ENCODE data around the gene SRY. TPM values are rescaled to one million over a fixed set of nuclear protein-coding genes. Genes with fewer than 3 reads are reported as not detected.
"Not testable (repeated sequence)": the region's sequence is repeated elsewhere in the genome, so short reads cannot be mapped to it uniquely, and the experiment has no call there.

SRY gene
- total RNA-seq (not detected), polyA plus RNA-seq (ENCODE audit: insufficient read depth in 1 of 8, insufficient read length in 8 of 8, low replicate concordance in 1 of 8) (under 1 TPM in 2 of 8 donors, not detected in 6; 0.17 to 0.30 TPM)
- long read RNA-seq, donor 1: 0 reads
- long read RNA-seq, donor 2: 0 reads
- long read RNA-seq, donor 3: 0 reads
- long read RNA-seq, donor 4: 0 reads
- long read RNA-seq, donor 5: 0 reads
- long read RNA-seq, donor 6: 0 reads
- long read RNA-seq, donor 7: 0 reads
- long read RNA-seq, donor 8: 0 reads
- long read RNA-seq, donor 9: 0 reads
- long read RNA-seq, donor 10: 0 reads
- long read RNA-seq, donor 11: 0 reads

DNA sequence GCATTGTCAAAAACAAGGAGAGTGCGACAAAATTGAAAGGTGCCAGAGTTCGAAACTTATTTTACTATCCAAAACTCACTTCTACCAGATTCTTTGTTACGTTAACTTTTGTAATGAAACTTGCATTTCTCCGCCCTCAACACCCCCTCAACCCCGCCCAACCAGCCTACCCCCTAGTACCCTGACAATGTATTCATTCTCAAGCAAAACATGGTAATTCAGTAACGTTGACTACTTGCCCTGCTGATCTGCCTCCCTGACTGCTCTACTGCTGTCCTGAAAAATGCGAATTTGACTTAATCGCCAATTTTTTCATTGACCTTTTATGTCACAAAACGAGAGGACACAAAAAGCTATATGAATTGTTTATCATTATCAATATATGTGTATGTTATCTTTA lies at the start of gene SRY:
TSS of gene SRY (minus strand) at position 83 of the 400 bp plus-strand sequence. CDS start at position 4, 79 bp downstream.
- H3K4me1 ChIP-seq (ENCODE audit: control insufficient read depth, insufficient read depth, low read length): no peaks in the 10 kb centered on the region
- no peaks in the 10 kb centered on the region for H3K27me3 ChIP-seq (ENCODE audit: control insufficient read depth, insufficient read depth, low read length)
- no peak for DNase-seq
- H3K36me3 ChIP-seq (ENCODE audit: control insufficient read depth, insufficient read depth, low read length): no peaks in the 10 kb centered on the region
- WGBS (ENCODE audit: insufficient coverage): no CpG with 5 or more reads among the region's 9 CpGs
- no peaks in the 10 kb centered on the region for H3K9me3 ChIP-seq (replicated peaks; ENCODE audit: control insufficient read depth, low read depth, low read length)
- H3K4me3 ChIP-seq (ENCODE audit: low read length): no peak within 1 kb of the TSS
- H3K27ac ChIP-seq (ENCODE audit: low read length): no peak within 1 kb of the TSS

DNA sequence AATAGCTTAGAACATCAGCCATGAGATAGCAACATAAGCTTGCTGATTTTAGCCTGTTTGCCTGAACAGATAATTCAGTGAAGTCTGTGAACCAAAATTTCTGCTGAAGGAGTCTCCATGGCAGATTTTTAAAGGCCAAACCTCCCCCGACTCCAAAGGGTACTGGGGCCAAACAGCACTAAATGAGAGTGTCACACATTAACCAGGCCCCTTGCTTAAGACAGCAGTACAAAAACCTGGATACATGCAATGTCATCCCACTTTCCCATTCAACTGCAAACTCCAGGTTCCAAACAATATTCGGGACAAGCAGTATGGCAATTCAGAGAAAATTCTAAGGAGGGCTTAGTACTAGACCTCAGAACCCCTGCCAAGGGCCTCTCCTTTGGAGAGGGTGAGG lies 49.6 kb upstream of the SRY start:
- Histone ChIP-seq H3K4me1 (ENCODE audit: control insufficient read depth, insufficient read depth, low read length) (no peaks in the 10 kb centered on the region), H3K36me3 (ENCODE audit: control insufficient read depth, insufficient read depth, low read length) (no peaks in the 10 kb centered on the region)

DNA sequence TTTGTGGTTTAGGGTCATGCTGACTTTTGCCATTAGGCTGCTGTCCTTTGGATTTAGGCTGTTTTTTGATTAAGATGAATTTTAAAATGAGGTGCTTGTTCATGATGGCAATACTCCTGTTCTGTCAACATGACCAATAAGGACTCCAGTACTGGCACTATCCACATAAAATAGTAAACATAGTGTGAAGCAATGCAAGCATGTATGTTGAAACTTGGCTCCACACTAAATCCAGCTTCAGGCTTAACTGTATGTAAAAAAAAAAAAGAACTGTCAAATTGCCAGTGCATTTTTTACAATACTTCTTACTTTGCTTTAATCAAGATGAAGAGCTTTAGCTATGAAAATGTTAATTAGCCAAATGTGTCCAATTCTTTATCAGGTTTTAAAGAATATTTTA lies 47.7 kb upstream of the SRY start:
- Histone ChIP-seq H3K36me3 (ENCODE audit: control insufficient read depth, insufficient read depth, low read length) (no peaks in the 10 kb centered on the region), H3K9me3 (replicated peaks; ENCODE audit: control insufficient read depth, low read depth, low read length) (no peaks in the 10 kb centered on the region), H3K27me3 (ENCODE audit: control insufficient read depth, insufficient read depth, low read length) (no peaks in the 10 kb centered on the region), H3K4me3 (ENCODE audit: low read length) (no peak overlapping the region), H3K27ac (ENCODE audit: low read length) (no peak overlapping the region), H3K4me1 (ENCODE audit: control insufficient read depth, insufficient read depth, low read length) (no peaks in the 10 kb centered on the region)
- no peak for DNase-seq

More for the DNA sequence above, 49.6 kb upstream of the SRY start:
- Histone ChIP-seq H3K27ac (ENCODE audit: low read length) (no peak overlapping the region), H3K4me3 (ENCODE audit: low read length) (no peak overlapping the region), H3K9me3 (replicated peaks; ENCODE audit: control insufficient read depth, low read depth, low read length) (no peaks in the 10 kb centered on the region), H3K27me3 (ENCODE audit: control insufficient read depth, insufficient read depth, low read length) (no peaks in the 10 kb centered on the region)
- DNase-seq: no peak
- no CpG with 5 or more reads among the region's 2 CpGs for WGBS (ENCODE audit: insufficient coverage)

DNA sequence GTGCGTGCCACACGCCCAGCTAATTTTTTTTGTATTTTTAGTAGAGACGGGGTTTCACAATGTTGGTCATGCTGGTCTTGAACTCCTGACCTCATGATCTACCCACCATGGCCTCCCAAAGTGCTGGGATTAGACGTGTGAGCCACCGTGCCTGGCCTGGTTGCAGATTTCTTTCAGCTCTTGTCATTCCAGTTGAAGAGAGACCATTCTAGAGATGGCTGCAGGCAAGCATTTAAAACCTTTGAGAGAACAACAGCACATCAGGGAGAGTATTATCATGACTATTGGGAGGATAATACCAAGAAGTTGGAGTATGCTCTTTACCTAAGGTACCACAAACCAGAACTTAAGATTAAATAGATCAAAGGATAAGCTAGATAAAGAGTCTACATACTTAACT lies 41.0 kb upstream of the SRY start:
- Histone ChIP-seq H3K4me1 (ENCODE audit: control insufficient read depth, insufficient read depth, low read length) (no peaks in the 10 kb centered on the region), H3K27ac (ENCODE audit: low read length) (no peak overlapping the region), H3K36me3 (ENCODE audit: control insufficient read depth, insufficient read depth, low read length) (no peaks in the 10 kb centered on the region), H3K27me3 (ENCODE audit: control insufficient read depth, insufficient read depth, low read length) (no peaks in the 10 kb centered on the region), H3K9me3 (replicated peaks; ENCODE audit: control insufficient read depth, low read depth, low read length) (no peaks in the 10 kb centered on the region), H3K4me3 (ENCODE audit: low read length) (no peak overlapping the region)
- WGBS (ENCODE audit: insufficient coverage): no CpG with 5 or more reads among the region's 5 CpGs
- DNase-seq: no peak

DNA sequence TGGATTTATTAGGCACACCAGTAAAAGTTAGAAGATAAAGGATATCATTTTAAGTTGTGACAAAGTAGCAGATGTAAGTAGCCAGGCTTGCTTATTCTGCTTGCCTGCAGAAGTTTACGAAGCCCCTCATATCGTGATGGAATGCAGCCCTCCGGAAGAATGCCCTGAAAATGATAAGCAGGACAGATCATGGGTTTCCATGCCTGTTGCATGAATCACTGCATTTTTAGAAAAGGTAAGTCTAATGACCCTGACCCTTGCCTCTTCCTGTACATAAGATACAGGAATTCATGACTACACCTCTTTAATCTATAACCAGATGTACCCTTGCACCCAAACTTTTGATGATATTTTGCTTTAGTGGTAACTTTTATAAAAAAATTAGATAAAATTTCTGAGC lies 37.0 kb upstream of the SRY start:
- no peak for DNase-seq
- Histone ChIP-seq H3K27me3 (ENCODE audit: control insufficient read depth, insufficient read depth, low read length) (no peaks in the 10 kb centered on the region), H3K4me3 (ENCODE audit: low read length) (no peak overlapping the region), H3K9me3 (replicated peaks; ENCODE audit: control insufficient read depth, low read depth, low read length) (no peaks in the 10 kb centered on the region), H3K27ac (ENCODE audit: low read length) (no peak overlapping the region), H3K4me1 (ENCODE audit: control insufficient read depth, insufficient read depth, low read length) (no peaks in the 10 kb centered on the region), H3K36me3 (ENCODE audit: control insufficient read depth, insufficient read depth, low read length) (no peaks in the 10 kb centered on the region)
- WGBS (ENCODE audit: insufficient coverage): no CpG with 5 or more reads among the region's 3 CpGs

DNA sequence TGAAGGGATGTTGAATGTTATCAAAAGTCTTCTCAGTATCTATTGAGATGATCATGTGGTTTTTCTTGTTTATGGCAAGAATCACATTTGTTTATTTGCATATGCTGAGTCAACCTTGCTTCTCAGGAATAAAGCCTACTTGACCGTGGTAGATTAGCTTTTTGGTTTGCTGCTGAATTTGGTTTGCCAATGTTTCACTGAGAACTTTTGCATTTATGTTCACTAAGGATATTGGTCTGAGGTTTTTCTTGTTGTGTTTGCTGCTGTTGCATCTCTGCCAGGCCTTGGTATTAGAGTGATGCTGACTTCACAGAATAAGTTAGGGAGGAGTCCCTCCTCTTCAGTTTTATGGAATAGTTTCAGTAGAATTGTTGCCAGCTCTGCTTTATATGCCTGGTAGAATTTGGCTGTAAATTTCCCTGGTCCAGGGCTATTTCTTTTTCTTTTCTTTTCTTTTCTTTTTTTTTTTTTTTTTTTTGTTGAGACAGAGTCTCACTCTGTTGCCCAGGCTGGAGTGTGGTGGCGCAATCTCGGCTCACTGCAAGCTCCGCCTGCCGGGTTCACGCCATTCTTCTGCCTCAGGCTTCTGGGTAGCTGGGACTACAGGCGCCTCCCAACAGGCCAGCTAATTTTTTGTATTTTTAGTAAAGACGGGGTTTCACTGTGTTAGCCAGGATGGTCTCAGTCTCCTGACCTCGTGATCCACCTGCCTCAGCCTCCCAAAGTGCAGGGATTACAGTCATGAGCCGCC lies 29.8 kb upstream of the SRY start:
- H3K36me3 ChIP-seq (ENCODE audit: control insufficient read depth, insufficient read depth, low read length); H3K4me3 ChIP-seq (ENCODE audit: low read length); H3K27ac ChIP-seq (ENCODE audit: low read length); H3K27me3 ChIP-seq (ENCODE audit: control insufficient read depth, insufficient read depth, low read length); DNase-seq; H3K4me1 ChIP-seq (ENCODE audit: control insufficient read depth, insufficient read depth, low read length); H3K9me3 ChIP-seq (replicated peaks; ENCODE audit: control insufficient read depth, low read depth, low read length): not testable (repeated sequence)
- no CpG with 5 or more reads among the region's 10 CpGs for WGBS (ENCODE audit: insufficient coverage)

DNA sequence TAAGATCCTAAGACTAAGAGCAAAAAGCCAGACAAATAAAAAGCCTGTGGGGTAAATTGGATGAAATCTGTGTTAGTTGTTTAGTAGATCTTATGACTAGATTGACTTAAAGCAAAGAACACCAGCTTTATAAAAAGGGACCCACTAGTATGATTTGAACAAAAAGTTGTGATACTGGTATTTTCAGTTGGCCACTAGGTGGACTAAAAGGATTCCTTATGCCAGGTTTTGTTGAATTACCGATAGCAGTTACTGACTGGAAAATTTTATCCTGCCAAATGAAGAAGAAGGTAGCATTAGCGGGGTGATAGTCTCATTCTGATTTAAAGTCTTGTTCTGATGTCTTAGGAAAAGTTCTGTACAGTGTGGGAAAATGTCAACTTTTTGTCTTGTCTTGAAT lies 12.8 kb upstream of the SRY start:
- Histone ChIP-seq H3K4me3 (ENCODE audit: low read length) (no peak overlapping the region), H3K36me3 (ENCODE audit: control insufficient read depth, insufficient read depth, low read length) (no peaks in the 10 kb centered on the region), H3K27ac (ENCODE audit: low read length) (no peak overlapping the region), H3K9me3 (replicated peaks; ENCODE audit: control insufficient read depth, low read depth, low read length) (no peaks in the 10 kb centered on the region), H3K27me3 (ENCODE audit: control insufficient read depth, insufficient read depth, low read length) (no peaks in the 10 kb centered on the region), H3K4me1 (ENCODE audit: control insufficient read depth, insufficient read depth, low read length) (no peaks in the 10 kb centered on the region)
- no peak for DNase-seq
- WGBS (ENCODE audit: insufficient coverage): no CpG with 5 or more reads among the region's 2 CpGs

DNA sequence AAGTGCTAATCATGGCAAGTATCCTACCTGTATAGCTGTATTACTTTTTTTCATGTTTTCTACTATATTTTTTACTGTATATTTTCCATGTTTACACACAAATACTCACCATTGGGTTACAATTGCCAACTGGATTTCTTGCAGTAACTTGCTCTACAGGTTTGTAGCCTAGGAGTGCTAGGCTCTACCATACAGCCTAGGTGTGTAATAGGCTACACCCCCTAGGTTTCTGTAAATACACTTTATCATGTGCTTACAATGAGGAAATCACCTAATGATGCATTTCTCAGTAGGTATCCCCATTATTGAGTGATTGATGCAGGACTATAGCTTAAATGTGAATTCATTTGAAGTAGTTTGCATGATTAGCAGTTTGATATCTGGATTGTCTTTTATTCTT lies 10.5 kb upstream of the SRY start:
- H3K27me3 ChIP-seq (ENCODE audit: control insufficient read depth, insufficient read depth, low read length): no peaks in the 10 kb centered on the region
- H3K27ac ChIP-seq (ENCODE audit: low read length): no peak overlapping the region
- DNase-seq: no peak
- no peaks in the 10 kb centered on the region for H3K4me1 ChIP-seq (ENCODE audit: control insufficient read depth, insufficient read depth, low read length)
- H3K36me3 ChIP-seq (ENCODE audit: control insufficient read depth, insufficient read depth, low read length): no peaks in the 10 kb centered on the region
- H3K4me3 ChIP-seq (ENCODE audit: low read length): no peak overlapping the region
- H3K9me3 ChIP-seq (replicated peaks; ENCODE audit: control insufficient read depth, low read depth, low read length): no peaks in the 10 kb centered on the region

DNA sequence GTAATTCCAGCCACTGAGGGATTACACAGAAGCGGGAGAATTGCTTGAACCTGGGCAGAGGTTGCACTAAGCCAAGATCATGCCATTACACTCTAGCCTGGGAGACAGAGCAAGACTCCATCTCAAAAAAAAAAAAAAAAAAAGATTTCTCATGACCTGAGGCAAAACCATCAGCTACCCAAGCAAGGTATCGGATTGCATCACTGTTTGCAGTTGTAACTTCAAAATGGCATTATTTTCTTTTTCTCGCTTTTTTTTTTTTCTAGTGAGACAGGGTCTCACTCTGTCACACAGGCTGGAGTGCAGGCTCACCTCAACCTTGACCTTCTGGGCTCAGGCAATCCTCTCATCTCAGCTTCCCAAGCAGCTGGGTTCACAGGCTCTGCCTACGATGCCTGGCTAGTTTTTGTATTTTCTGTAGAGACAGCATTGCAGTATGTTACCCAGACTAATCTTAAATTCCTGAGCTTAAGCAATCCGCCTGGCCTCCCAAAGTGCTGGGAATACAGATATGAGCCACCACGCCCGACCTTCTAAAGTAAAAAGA lies 9.6 kb upstream of the SRY start:
- Histone ChIP-seq H3K27ac (ENCODE audit: low read length) (no peak overlapping the region), H3K9me3 (replicated peaks; ENCODE audit: control insufficient read depth, low read depth, low read length) (no peaks in the 10 kb centered on the region), H3K4me1 (ENCODE audit: control insufficient read depth, insufficient read depth, low read length) (no peaks in the 10 kb centered on the region), H3K36me3 (ENCODE audit: control insufficient read depth, insufficient read depth, low read length) (no peaks in the 10 kb centered on the region), H3K27me3 (ENCODE audit: control insufficient read depth, insufficient read depth, low read length) (no peaks in the 10 kb centered on the region), H3K4me3 (ENCODE audit: low read length) (no peak overlapping the region)
- WGBS (ENCODE audit: insufficient coverage): no CpG with 5 or more reads among the region's 7 CpGs
- DNase-seq: no peak

DNA sequence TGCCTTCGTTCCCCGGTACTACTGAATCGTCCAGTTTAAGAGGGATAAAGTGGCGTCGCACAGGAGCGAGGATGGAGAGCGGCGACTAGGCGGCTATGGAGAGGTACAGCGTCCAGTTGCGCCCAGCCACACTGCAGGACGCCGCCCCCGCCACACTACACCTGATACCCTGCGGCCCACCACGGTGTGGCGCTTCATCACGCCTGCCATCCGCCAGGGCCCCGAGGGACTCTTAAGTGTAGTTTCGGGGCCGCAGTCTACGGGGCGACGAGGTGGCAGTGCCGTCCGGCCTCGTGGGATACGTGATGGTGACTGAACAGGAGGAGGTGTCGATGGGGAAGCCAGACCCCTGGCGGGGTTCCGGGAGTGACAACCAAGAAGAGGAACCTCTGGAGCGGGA lies 2.3 kb upstream of the SRY start:
- no peaks in the 10 kb centered on the region for H3K27me3 ChIP-seq (ENCODE audit: control insufficient read depth, insufficient read depth, low read length)
- no CpG with 5 or more reads among the region's 33 CpGs for WGBS (ENCODE audit: insufficient coverage)
- no peaks in the 10 kb centered on the region for H3K4me1 ChIP-seq (ENCODE audit: control insufficient read depth, insufficient read depth, low read length)
- H3K9me3 ChIP-seq (replicated peaks; ENCODE audit: control insufficient read depth, low read depth, low read length): no peaks in the 10 kb centered on the region
- DNase-seq: no peak
- no peak overlapping the region for H3K4me3 ChIP-seq (ENCODE audit: low read length)
- no peak overlapping the region for H3K27ac ChIP-seq (ENCODE audit: low read length)
- no peaks in the 10 kb centered on the region for H3K36me3 ChIP-seq (ENCODE audit: control insufficient read depth, insufficient read depth, low read length)
